ENCODE measurements around the gene RABGAP1L. TPM values are rescaled to one million over a fixed set of nuclear protein-coding genes. Genes with fewer than 3 reads are reported as not detected.

The RABGAP1L gene
- total and polyA plus RNA-seq, 2 of the 8 experiments (the other 6 are each of a cell fraction or from before 2014, with no cell fraction given), result 33.3 to 156 TPM

- no peak overlapping the region for H3K56ac ChIP-seq (replicated peaks; ENCODE audit: insufficient read length, low read depth, low read length)
- H3K18ac ChIP-seq (ENCODE audit: extremely low read depth, low read length), result no peak overlapping the region
- no peak overlapping the region for H3K4me2 ChIP-seq (ENCODE audit: insufficient read depth in 1 of 2, low read depth in 2 of 2, low read length in 2 of 2)
- DNase-seq (ENCODE audit: low read depth in 1 of 2, low spot score in 2 of 2) (no peak), FAIRE-seq (no peak)
- CTCF ChIA-PET (ENCODE audit: partially characterized antibody), result no interaction called here
- H3K9ac ChIP-seq (replicated peaks in 1 of 4; ENCODE audit: extremely low read depth in 1 of 4, low read depth in 3 of 4, low read length in 3 of 4), result no peak overlapping the region
- no peak overlapping the region for H4K8ac ChIP-seq (ENCODE audit: extremely low read depth, insufficient read depth, low read length)
- no peaks in the 10 kb centered on the region for H4K20me1 ChIP-seq (replicated peaks in 1 of 2; ENCODE audit: control insufficient read depth in 1 of 2, insufficient read depth in 2 of 2, low read length in 2 of 2)
- H3K27me3 ChIP-seq (replicated peaks in 1 of 4; ENCODE audit: control insufficient read depth in 3 of 4, extremely low read depth in 1 of 4, insufficient read depth in 3 of 4, low read length in 3 of 4), result no peaks in the 10 kb centered on the region
- H4K5ac ChIP-seq (ENCODE audit: insufficient read length, low read depth, low read length), result no peak overlapping the region
- TF ChIP-seq CHD2 (IDR thresholded peaks at IDR 0.05; ENCODE audit: low read length) (no peak), CBX5 (IDR thresholded peaks at IDR 0.05; ENCODE audit: low read depth, low read length) (no peak), BCL11A (IDR thresholded peaks at IDR 0.05; ENCODE audit: low read depth in 2 of 2, low read length in 2 of 2) (no peak), NRF1 (IDR thresholded peaks at IDR 0.05; ENCODE audit: low read depth, low read length) (no peak), SIX5 (IDR thresholded peaks at IDR 0.05; ENCODE audit: low read depth, low read length) (no peak), SP4 (IDR thresholded peaks at IDR 0.05; ENCODE audit: low read length) (no peak), CHD1 (IDR thresholded peaks at IDR 0.05; ENCODE audit: low read depth, low read length) (no peak), RXRA (IDR thresholded peaks at IDR 0.05; ENCODE audit: insufficient read depth, low read depth, low read length) (no peak), POLR2AphosphoS5 (IDR thresholded peaks at IDR 0.05; ENCODE audit: low read depth, low read length) (no peak), TAF7 (optimal IDR thresholded peaks at IDR 0.05; ENCODE audit: borderline replicate concordance, low read depth, low read length) (no peak), NANOG (IDR thresholded peaks at IDR 0.05; ENCODE audit: insufficient read depth, low read depth, low read length, poor library complexity, severe bottlenecking) (no peak), SRF (IDR thresholded peaks at IDR 0.05; ENCODE audit: low read depth, low read length) (no peak), RAD21 (IDR thresholded peaks at IDR 0.05 in 1 of 2, conservative IDR thresholded peaks at IDR 0.05 in 1 of 2; ENCODE audit: low read depth in 2 of 2, low read length in 2 of 2) (no peak), GTF2F1 (IDR thresholded peaks at IDR 0.05; ENCODE audit: borderline replicate concordance, low read depth, low read length) (no peak), EZH2 (IDR thresholded peaks at IDR 0.05; ENCODE audit: low read depth, low read length, severe bottlenecking) (no peak), POU5F1 (IDR thresholded peaks at IDR 0.05; ENCODE audit: low read depth, low read length) (no peak)
- no peak overlapping the region for H3K14ac ChIP-seq (ENCODE audit: insufficient read length)
- POLR2A ChIA-PET (ENCODE audit: partially characterized antibody), result interaction anchor here (0.8 to 1.2 kb wide), 3 partner anchors 9 to 331 kb away, joined by 3 read pairs; partner anchors contain the start of gene ZBTB37
- H4K91ac ChIP-seq (replicated peaks; ENCODE audit: insufficient read length, low read length), result no peak overlapping the region
- no peaks in the 10 kb centered on the region for H3K23me2 ChIP-seq (ENCODE audit: low read depth, low read length)
- H3K4ac ChIP-seq (replicated peaks; ENCODE audit: insufficient read length, low read depth, low read length), result no peak overlapping the region
- no peak overlapping the region for H2BK20ac ChIP-seq (ENCODE audit: low read length)
- H2BK12ac ChIP-seq (ENCODE audit: low read depth, low read length), result no peak overlapping the region
- no peak overlapping the region for H3K27ac ChIP-seq (ENCODE audit: low read depth, low read length)
- no peaks in the 10 kb centered on the region for H3K36me3 ChIP-seq (ENCODE audit: control insufficient read depth in 2 of 4, insufficient read depth in 4 of 4, low read length in 3 of 4)
- H3K79me1 ChIP-seq (ENCODE audit: low read depth, low read length), result no peaks in the 10 kb centered on the region
- H2AFZ ChIP-seq (ENCODE audit: low read length), result no peak overlapping the region
- no peak overlapping the region for H2BK15ac ChIP-seq (ENCODE audit: low read length)
- no peaks in the 10 kb centered on the region for H3K9me3 ChIP-seq (ENCODE audit: insufficient read depth in 2 of 2, low read depth in 1 of 2, low read length in 1 of 2)
- WGBS, 2 experiments (ENCODE audit: extremely low coverage in 1 of 2, insufficient coverage in 1 of 2, insufficient read length in 1 of 2, insufficient replicate concordance in 2 of 2, low coverage in 1 of 2, low lambda C conversion rate in 2 of 2, missing lambda C conversion rate in 1 of 2), result 100% methylated on average over 2 of the region's 2 CpGs; no CpG with 5 or more reads in 1 of the 2 experiments
- no peak overlapping the region for H2AK5ac ChIP-seq (ENCODE audit: low read depth, low read length)
- no peak overlapping the region for H2BK120ac ChIP-seq (replicated peaks; ENCODE audit: low read depth, low read length)
- H3K4me3 ChIP-seq (ENCODE audit: extremely low read depth in 1 of 4, insufficient read depth in 2 of 4, low read depth in 3 of 4, low read length in 4 of 4), result no peak overlapping the region
- H2BK5ac ChIP-seq (ENCODE audit: low read depth, low read length), result no peak overlapping the region
- H3K79me2 ChIP-seq (ENCODE audit: control insufficient read depth in 1 of 2, insufficient read depth in 2 of 2, low read length in 2 of 2), result no peaks in the 10 kb centered on the region
- no peak overlapping the region for H3K23ac ChIP-seq (ENCODE audit: insufficient read length)
- no peaks in the 10 kb centered on the region for H3K4me1 ChIP-seq (replicated peaks in 1 of 4; ENCODE audit: control insufficient read depth in 3 of 4, insufficient read depth in 4 of 4, low read length in 3 of 4)
Observed at GRCh38 chr1:174197088-174197487, 37.8 kb downstream of the RABGAP1L start.

All from H1 (cell line).